Endothelial cell of umbilical vein (primary cell): ENCODE data around the gene RDM1. TPM values are rescaled to one million over a fixed set of nuclear protein-coding genes. Genes with fewer than 3 reads are reported as not detected.
"Not testable (repeated sequence)": the region's sequence is repeated elsewhere in the genome, so short reads cannot be mapped to it uniquely, and the experiment has no call there.

Experiments used
- BruUV-seq: library from RNA; stranded (reverse); fragments of 400-500 nt; replicated peaks from 2 replicates; lab custom pipeline; 2021; lab: Mats Ljungman, UMichigan
- CTCF ChIA-PET: fragments of 300-600, 350-600 bp; sonication (Branson Sonifier 250); formaldehyde crosslinking; loops from one replicate; lab custom pipeline; 2021; ENCODE audit warnings: antibody characterized with exemption, inconsistent platforms; lab: Charles Lee
- POLR2A ChIA-PET: fragments of 300-600, 350-600 bp; sonication (Branson Sonifier 250); formaldehyde crosslinking; loops from one replicate; lab custom pipeline; 2021; ENCODE audit warnings: antibody characterized with exemption, inconsistent platforms; lab: Charles Lee
- DNase-seq: peaks from one replicate; pipeline ENCODE4 v3.0.0-alpha.2; 2011; ENCODE audit warnings: low read depth, low spot score
- FAIRE-seq: peaks from 2 replicates; lab custom pipeline; 2011; peaks lifted over from hg19 to GRCh38; lab: Jason Lieb, UNC
- H2AFZ ChIP-seq: 2 replicates; pipeline ENCODE4 v1.6.0; 2012; ENCODE audit warnings: low read depth, low read length, control low read depth, inconsistent platforms
- H3K27ac ChIP-seq: 2 replicates; pipeline ENCODE4 v1.5.1; 2011; ENCODE audit warnings: low read depth, mild to moderate bottlenecking, control low read depth, low read length, moderate library complexity; ENCODE audit not compliant: insufficient read depth
- H3K27me3 ChIP-seq, 2 experiments: 2 replicates each; pipeline versions ENCODE4 v1.6.0 to v1.6.1; 2011; ENCODE audit warnings: low read length in 2 of 2, mixed read lengths in 1 of 2; ENCODE audit not compliant: control insufficient read depth in 2 of 2, insufficient read depth in 2 of 2
- H3K36me3 ChIP-seq, 2 experiments: 2 replicates in 1 of 2; 3 replicates in 1 of 2; pipeline ENCODE4 v1.5.1; 2011; ENCODE audit warnings: low read length in 2 of 2, mild to moderate bottlenecking in 1 of 2, moderate library complexity in 1 of 2; ENCODE audit not compliant: control insufficient read depth in 2 of 2, insufficient read depth in 2 of 2; ENCODE audit errors: extremely low read depth in 1 of 2
- H3K4me1 ChIP-seq: 3 replicates; pipeline ENCODE4 v1.5.1; 2011; ENCODE audit warnings: mild to moderate bottlenecking, low read length; ENCODE audit not compliant: control insufficient read depth, insufficient read depth; ENCODE audit errors: extremely low read depth
- H3K4me2 ChIP-seq: 2 replicates; pipeline ENCODE4 v1.6.1; 2011; ENCODE audit warnings: low read length, control low read depth, mixed read lengths; ENCODE audit not compliant: insufficient read depth
- H3K4me3 ChIP-seq, 3 experiments: fragments of 200-600 bp in 1 of 3; sonication (generic), shearing (Covaris generic) in 1 of 3; replicated peaks in 1 of 3; 2 replicates each; pipeline ENCODE4 v1.5.1; 2011 to 2016; ENCODE audit warnings: control low read depth in 3 of 3, low read length in 3 of 3, mild to moderate bottlenecking in 2 of 3, inconsistent platforms in 1 of 3, low read depth in 1 of 3, moderate library complexity in 1 of 3; ENCODE audit not compliant: insufficient read depth in 1 of 3
- H3K79me2 ChIP-seq: 2 replicates; pipeline ENCODE4 v1.6.0; 2012; ENCODE audit warnings: low read length, inconsistent platforms; ENCODE audit not compliant: control insufficient read depth, insufficient read depth
- H3K9ac ChIP-seq: replicated peaks from 2 replicates; pipeline ENCODE3; 2011; ENCODE audit warnings: low read length, control low read depth; ENCODE audit not compliant: insufficient read depth; ENCODE audit errors: extremely low read depth
- H3K9me1 ChIP-seq: replicated peaks from 3 replicates; pipeline ENCODE4 v1.6.0; 2011; ENCODE audit warnings: mild to moderate bottlenecking, low read length; ENCODE audit not compliant: control insufficient read depth, insufficient read depth; ENCODE audit errors: extremely low read depth
- H3K9me3 ChIP-seq: replicated peaks from 2 replicates; pipeline ENCODE4 v1.5.1; 2012; ENCODE audit warnings: low read length, inconsistent platforms; ENCODE audit not compliant: control insufficient read depth, insufficient read depth
- H4K20me1 ChIP-seq: replicated peaks from 2 replicates; pipeline ENCODE3; 2011; ENCODE audit warnings: mild to moderate bottlenecking, low read length; ENCODE audit not compliant: control insufficient read depth, insufficient read depth; ENCODE audit errors: extremely low read depth
- EZH2 ChIP-seq: IDR thresholded peaks from 2 replicates; pipeline ENCODE4 v1.6.1; 2012; ENCODE audit warnings: borderline replicate concordance, low read depth, mild to moderate bottlenecking, moderate library complexity, low read length, inconsistent platforms; ENCODE audit not compliant: severe bottlenecking
- FOS ChIP-seq: IDR thresholded peaks from 2 replicates; pipeline ENCODE4 v1.6.1; 2011; ENCODE audit warnings: mild to moderate bottlenecking, low read length, moderate library complexity, borderline replicate concordance; ENCODE audit not compliant: insufficient read depth
- GATA2 ChIP-seq: IDR thresholded peaks from 2 replicates; pipeline ENCODE4 v1.7.0; 2011; ENCODE audit warnings: low read depth, mild to moderate bottlenecking, moderate library complexity, mixed read lengths, low read length; ENCODE audit not compliant: insufficient read length, insufficient read depth
- JUN ChIP-seq: IDR thresholded peaks from 2 replicates; pipeline ENCODE4 v1.6.1; 2011; ENCODE audit warnings: borderline replicate concordance, low read depth; ENCODE audit not compliant: insufficient read length, insufficient read depth
- MYC ChIP-seq: IDR thresholded peaks from one replicate; pipeline ENCODE4 v1.6.1; 2011; ENCODE audit warnings: mild to moderate bottlenecking, low read depth, low read length
- POLR2A ChIP-seq: IDR thresholded peaks from 2 replicates; pipeline ENCODE4 v1.6.1; 2012; ENCODE audit warnings: low read depth, mild to moderate bottlenecking, control low read depth, low read length
- POLR2AphosphoS5 ChIP-seq: IDR thresholded peaks from 2 replicates; pipeline ENCODE4 v1.6.1; 2012; ENCODE audit warnings: low read depth, mild to moderate bottlenecking, control low read depth, low read length, moderate library complexity; ENCODE audit not compliant: insufficient read depth
- dilution Hi-C: fragments of 300-500 bp; cut with MboI; formaldehyde crosslinking; loops from one replicate; pipeline ENCODE4 v1.15.0; 2019; ENCODE audit warnings: low sequenced_read_pairs; ENCODE audit not compliant: extremely low pct_ligation_motif_present
- intact Hi-C: fragments of 100-400 bp; cut with micrococcal nuclease; formaldehyde crosslinking; loops from one replicate; pipeline ENCODE4 v1.10.0; 2022
- polyA plus RNA-seq, 4 experiments: library from polyadenylated mRNA; depleted of rRNA in 3 of 4; stranded (reverse) in 3 of 4; unstranded in 1 of 4; fragments of >200 nt; gene quantifications; 2 replicates each; pipeline versions ENCODE4 v1.2.1 to v1.2.3, GENCODE V29; 2011 to 2012; ENCODE audit warnings: missing spikeins in 1 of 4
- total RNA-seq: library from RNA; stranded (reverse); gene quantifications from 2 replicates; pipeline ENCODE4 v1.2.3, GENCODE V29; 2021
- TF ChIP-seq, protein P1 (sequence below), 2 donors: IDR thresholded peaks; 1 replicate in 1 of 2; 2 replicates in 1 of 2; pipeline ENCODE4 v1.5.1; 2011; ENCODE audit warnings: low read length in 2 of 2, mild to moderate bottlenecking in 2 of 2, moderate library complexity in 2 of 2, control low read depth in 1 of 2, inconsistent platforms in 1 of 2, low read depth in 1 of 2; ENCODE audit not compliant: insufficient read depth in 1 of 2; ENCODE audit errors: extremely low read depth in 1 of 2
- TF ChIP-seq, protein P2 (sequence below): IDR thresholded peaks from 2 replicates; pipeline ENCODE4 v1.6.1; 2011; ENCODE audit not compliant: insufficient read depth, insufficient read length

The RDM1 gene
- total and polyA plus RNA-seq, 2 donors (not counting 3 experiments of a cell fraction or from before 2014, with no cell fraction given), result 0.12 to 0.46 TPM

DNA sequence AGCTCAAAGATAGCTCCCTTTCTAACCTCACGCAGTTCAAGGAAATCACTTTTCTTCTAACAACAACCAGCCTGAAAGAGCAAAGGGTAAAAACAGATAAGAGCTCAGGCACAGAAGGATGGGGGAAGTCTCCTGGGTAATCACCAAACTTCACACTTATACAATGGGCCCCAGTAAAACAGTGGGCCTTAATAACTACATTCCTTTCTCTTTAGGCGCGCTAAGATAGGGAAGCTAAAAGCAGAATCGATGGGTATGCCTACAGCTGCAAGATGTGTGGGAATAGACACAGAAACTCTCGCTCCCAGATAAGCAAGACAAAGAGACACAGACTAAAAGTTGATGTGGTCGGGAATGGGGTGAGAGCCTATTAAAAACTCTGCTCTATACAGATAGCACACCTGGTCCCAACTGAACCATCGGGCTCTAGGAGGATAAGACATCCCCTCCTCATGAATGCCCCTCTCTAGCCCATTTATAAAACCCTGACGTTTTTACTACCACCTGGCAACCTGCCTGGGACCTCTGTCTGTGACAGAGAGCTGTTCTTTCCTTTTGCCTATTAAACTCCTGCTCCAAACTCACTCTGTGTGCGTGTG lies 12.1 kb upstream of the RDM1 start:
- intact Hi-C loops (loop anchor here (10.0 kb wide), 1 partner anchor 98 kb away; no protein-coding TSS in a partner anchor), dilution Hi-C loops (no loop called here)
- no peak overlapping the region for H3K27ac ChIP-seq
- no peak overlapping the region for H3K9ac ChIP-seq
- no peak overlapping the region for H3K4me2 ChIP-seq
- BruUV-seq, result no TSS peak
- POLR2A ChIA-PET, result no interaction called here
- no peak overlapping the region for H2AFZ ChIP-seq
- TF ChIP-seq POLR2A (no peak), EZH2 (no peak), JUN (no peak), GATA2 (no peak), FOS (no peak), MYC (no peak), POLR2AphosphoS5 (no peak)
- TF ChIP-seq, protein P1, sequence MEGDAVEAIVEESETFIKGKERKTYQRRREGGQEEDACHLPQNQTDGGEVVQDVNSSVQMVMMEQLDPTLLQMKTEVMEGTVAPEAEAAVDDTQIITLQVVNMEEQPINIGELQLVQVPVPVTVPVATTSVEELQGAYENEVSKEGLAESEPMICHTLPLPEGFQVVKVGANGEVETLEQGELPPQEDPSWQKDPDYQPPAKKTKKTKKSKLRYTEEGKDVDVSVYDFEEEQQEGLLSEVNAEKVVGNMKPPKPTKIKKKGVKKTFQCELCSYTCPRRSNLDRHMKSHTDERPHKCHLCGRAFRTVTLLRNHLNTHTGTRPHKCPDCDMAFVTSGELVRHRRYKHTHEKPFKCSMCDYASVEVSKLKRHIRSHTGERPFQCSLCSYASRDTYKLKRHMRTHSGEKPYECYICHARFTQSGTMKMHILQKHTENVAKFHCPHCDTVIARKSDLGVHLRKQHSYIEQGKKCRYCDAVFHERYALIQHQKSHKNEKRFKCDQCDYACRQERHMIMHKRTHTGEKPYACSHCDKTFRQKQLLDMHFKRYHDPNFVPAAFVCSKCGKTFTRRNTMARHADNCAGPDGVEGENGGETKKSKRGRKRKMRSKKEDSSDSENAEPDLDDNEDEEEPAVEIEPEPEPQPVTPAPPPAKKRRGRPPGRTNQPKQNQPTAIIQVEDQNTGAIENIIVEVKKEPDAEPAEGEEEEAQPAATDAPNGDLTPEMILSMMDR (IDR thresholded peaks at IDR 0.05; ENCODE audit: extremely low read depth in 1 of 2, insufficient read depth in 1 of 2, low read depth in 1 of 2, low read length in 2 of 2), result no peak
- TF ChIP-seq, protein P2, sequence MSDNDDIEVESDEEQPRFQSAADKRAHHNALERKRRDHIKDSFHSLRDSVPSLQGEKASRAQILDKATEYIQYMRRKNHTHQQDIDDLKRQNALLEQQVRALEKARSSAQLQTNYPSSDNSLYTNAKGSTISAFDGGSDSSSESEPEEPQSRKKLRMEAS, result no peak
- no peak for DNase-seq
- CTCF ChIA-PET, result interaction anchor here (0.7 to 1.5 kb wide), 3 partner anchors 10 to 541 kb away, joined by 3 to 5 read pairs (median 3); partner anchors contain the start of gene RDM1
- no peaks in the 10 kb centered on the region for H3K79me2 ChIP-seq
- H4K20me1 ChIP-seq, result no peaks in the 10 kb centered on the region
- H3K27me3 ChIP-seq, result peaks cover 0 to 2% of the 10 kb centered on the region in 2 experiments
- no peaks in the 10 kb centered on the region for H3K9me1 ChIP-seq
- H3K4me1 ChIP-seq, result no peaks in the 10 kb centered on the region
- FAIRE-seq, result no peak
- no peak overlapping the region for H3K4me3 ChIP-seq
- H3K9me3 ChIP-seq, result no peaks in the 10 kb centered on the region
- no peaks in the 10 kb centered on the region for H3K36me3 ChIP-seq

DNA sequence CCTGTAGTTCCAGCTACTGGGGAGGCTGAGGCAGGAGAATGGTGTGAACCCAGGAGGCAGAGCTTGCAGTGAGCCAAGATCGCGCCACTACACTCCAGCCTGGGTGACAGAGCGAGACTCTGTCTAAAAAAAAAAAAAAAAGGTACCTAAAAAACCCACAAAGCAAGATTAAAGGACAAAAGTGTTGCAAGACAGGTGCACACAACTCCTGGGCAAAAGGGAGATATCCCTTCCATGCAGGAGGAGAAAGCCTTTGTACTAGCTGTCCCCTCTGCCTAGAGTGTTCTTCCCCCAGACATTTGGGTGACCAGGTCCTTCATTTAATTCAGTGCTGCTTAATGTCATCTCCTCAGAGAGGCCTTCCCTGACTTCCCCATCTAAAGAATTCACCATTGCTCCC lies 7.9 kb upstream of the RDM1 start:
- H4K20me1 ChIP-seq, H3K4me1 ChIP-seq, H3K27ac ChIP-seq, intact Hi-C loops, BruUV-seq, H3K79me2 ChIP-seq, H3K9me3 ChIP-seq, H3K9me1 ChIP-seq, H3K27me3 ChIP-seq, H2AFZ ChIP-seq, FAIRE-seq, H3K4me2 ChIP-seq, H3K4me3 ChIP-seq, H3K36me3 ChIP-seq, H3K9ac ChIP-seq, CTCF ChIA-PET, POLR2A ChIA-PET, DNase-seq, dilution Hi-C loops: not testable (repeated sequence)
